H9 (cell line): ENCODE measurements around the gene RAB11FIP4. TPM values are rescaled to one million over a fixed set of nuclear protein-coding genes. Genes with fewer than 3 reads are reported as not detected.
A peak's percentile ranks its signal among the peaks of the same experiment; 100 is the strongest.

Experiments
- DNase-seq: peaks from one replicate; pipeline ENCODE4 v3.0.0-alpha.2; 2017
- H2AFZ ChIP-seq: one replicate; pipeline ENCODE4 v1.6.1; 2013; ENCODE audit warnings: mild to moderate bottlenecking, low read length, control low read depth, moderate library complexity
- H2AK5ac ChIP-seq: 2 replicates; pipeline ENCODE4 v1.6.1; 2013; ENCODE audit warnings: low read length, control low read depth, mixed read lengths; ENCODE audit not compliant: insufficient read length
- H2BK120ac ChIP-seq: one replicate; pipeline ENCODE4 v1.6.1; 2013; ENCODE audit warnings: low read depth, mild to moderate bottlenecking, low read length, control low read depth, inconsistent platforms; ENCODE audit not compliant: poor library complexity, severe bottlenecking
- H2BK12ac ChIP-seq: 2 replicates; pipeline ENCODE4 v1.6.1; 2013; ENCODE audit warnings: low read length, control low read depth, mixed read lengths, low read depth; ENCODE audit not compliant: insufficient read length
- H2BK15ac ChIP-seq: 2 replicates; pipeline ENCODE4 v1.6.1; 2013; ENCODE audit warnings: low read depth, low read length, control low read depth
- H2BK20ac ChIP-seq: one replicate; pipeline ENCODE4 v1.6.1; 2013; ENCODE audit warnings: low read depth, mild to moderate bottlenecking, low read length, control low read depth, inconsistent platforms; ENCODE audit not compliant: poor library complexity, severe bottlenecking
- H2BK5ac ChIP-seq: 2 replicates; pipeline ENCODE4 v1.6.1; 2013; ENCODE audit warnings: low read length, control low read depth, mixed read lengths; ENCODE audit not compliant: insufficient read length
- H3K14ac ChIP-seq: 2 replicates; pipeline ENCODE4 v1.6.1; 2013; ENCODE audit warnings: low read length, control low read depth; ENCODE audit not compliant: insufficient read depth
- H3K18ac ChIP-seq: 2 replicates; pipeline ENCODE4 v1.6.1; 2013; ENCODE audit warnings: low read depth, mild to moderate bottlenecking, mixed read lengths, low read length, control low read depth; ENCODE audit not compliant: insufficient read length
- H3K23ac ChIP-seq: 2 replicates; pipeline ENCODE4 v1.6.1; 2013; ENCODE audit warnings: low read length, control low read depth, mixed read lengths, low read depth; ENCODE audit not compliant: insufficient read length
- H3K23me2 ChIP-seq: 2 replicates; pipeline ENCODE4 v1.6.1; 2013; ENCODE audit warnings: low read depth, mild to moderate bottlenecking, mixed read lengths, low read length, control low read depth; ENCODE audit not compliant: insufficient read length, poor library complexity, severe bottlenecking
- H3K27ac ChIP-seq: 2 replicates; pipeline ENCODE4 v1.5.1; 2013; ENCODE audit warnings: low read length, control low read depth, mixed read lengths, low read depth; ENCODE audit not compliant: insufficient read length
- H3K27me3 ChIP-seq: 2 replicates; pipeline ENCODE4 v1.6.1; 2013; ENCODE audit warnings: low read length, control low read depth, inconsistent platforms; ENCODE audit not compliant: insufficient read depth
- H3K4ac ChIP-seq: 2 replicates; pipeline ENCODE4 v1.6.1; 2013; ENCODE audit warnings: low read depth, mild to moderate bottlenecking, control low read depth, inconsistent platforms, low read length, moderate library complexity
- H3K4me1 ChIP-seq: 2 replicates; pipeline ENCODE4 v1.6.1; 2013; ENCODE audit warnings: low read length, control low read depth, inconsistent platforms; ENCODE audit not compliant: insufficient read depth
- H3K4me2 ChIP-seq: 2 replicates; pipeline ENCODE4 v1.6.1; 2013; ENCODE audit warnings: low read length, control low read depth, mixed read lengths; ENCODE audit not compliant: insufficient read length, insufficient read depth
- H3K56ac ChIP-seq: 2 replicates; pipeline ENCODE4 v1.6.1; 2013; ENCODE audit warnings: low read depth, mild to moderate bottlenecking, mixed read lengths, low read length, control low read depth; ENCODE audit not compliant: insufficient read length
- H3K79me1 ChIP-seq: 2 replicates; pipeline ENCODE4 v1.6.1; 2013; ENCODE audit warnings: low read depth, mild to moderate bottlenecking, moderate library complexity, low read length, control low read depth, inconsistent platforms; ENCODE audit not compliant: insufficient read depth, poor library complexity, severe bottlenecking
- H3K79me2 ChIP-seq: 2 replicates; pipeline ENCODE4 v1.6.1; 2013; ENCODE audit warnings: low read length, control low read depth, inconsistent platforms; ENCODE audit not compliant: insufficient read depth
- H3K9ac ChIP-seq: 2 replicates; pipeline ENCODE4 v1.6.1; 2013; ENCODE audit warnings: low read length, control low read depth, mixed read lengths; ENCODE audit not compliant: insufficient read length; ENCODE audit errors: extremely low read depth
- H3K9me3 ChIP-seq: one replicate; pipeline ENCODE4 v1.6.1; 2013; ENCODE audit warnings: low read depth, low read length, inconsistent platforms; ENCODE audit not compliant: control insufficient read depth
- H3T11ph ChIP-seq: one replicate; pipeline ENCODE4 v1.6.1; 2013; ENCODE audit warnings: mild to moderate bottlenecking, low read length, control low read depth, inconsistent platforms
- H4K20me1 ChIP-seq: one replicate; pipeline ENCODE4 v1.6.1; 2013; ENCODE audit not compliant: control insufficient read depth, insufficient read length, insufficient read depth
- H4K5ac ChIP-seq: 2 replicates; pipeline ENCODE4 v1.6.1; 2013; ENCODE audit warnings: low read depth, mild to moderate bottlenecking, mixed read lengths, low read length, control low read depth; ENCODE audit not compliant: insufficient read length
- H4K8ac ChIP-seq: replicated peaks from 2 replicates; pipeline ENCODE4 v1.6.1; 2013; ENCODE audit warnings: low read length, control low read depth, mixed read lengths, low read depth; ENCODE audit not compliant: insufficient read length
- H4K91ac ChIP-seq: 2 replicates; pipeline ENCODE4 v1.6.1; 2013; ENCODE audit warnings: low read depth, mild to moderate bottlenecking, moderate library complexity, mixed read lengths, low read length, control low read depth; ENCODE audit not compliant: insufficient read length
- H3K27ac Mint-ChIP-seq, 3 experiments: 2 replicates in 2 of 3; 3 replicates in 1 of 3; pipeline ENCODE4 v1.8.0; 2020 to 2021; ENCODE audit warnings: mixed read lengths in 3 of 3, mild to moderate bottlenecking in 1 of 3, moderate library complexity in 1 of 3
- H3K27me3 Mint-ChIP-seq: 2 replicates; pipeline ENCODE4 v1.8.0; 2021; ENCODE audit warnings: low read depth, mild to moderate bottlenecking, moderate library complexity, mixed read lengths
- H3K36me3 Mint-ChIP-seq, 3 experiments: 2 replicates in 2 of 3; 3 replicates in 1 of 3; pipeline ENCODE4 v1.8.0; 2020 to 2021; ENCODE audit warnings: low read depth in 3 of 3, mixed read lengths in 3 of 3; ENCODE audit not compliant: insufficient read depth in 1 of 3
- H3K4me1 Mint-ChIP-seq, 2 experiments: 2 replicates each; pipeline ENCODE4 v1.8.0; 2020; ENCODE audit warnings: mixed read lengths in 2 of 2
- H3K4me3 Mint-ChIP-seq, 2 experiments: 2 replicates in 1 of 2; 3 replicates in 1 of 2; pipeline ENCODE4 v1.8.0; 2020 to 2021; ENCODE audit warnings: mild to moderate bottlenecking in 2 of 2, mixed read lengths in 2 of 2, moderate library complexity in 1 of 2
- H3K9me3 Mint-ChIP-seq, 2 experiments: 2 replicates in 1 of 2; 3 replicates in 1 of 2; pipeline ENCODE4 v1.8.0; 2020; ENCODE audit warnings: mild to moderate bottlenecking in 2 of 2, mixed read lengths in 2 of 2, moderate library complexity in 1 of 2
- WGBS: extraction: QIAGEN DNeasy Blood & Tissue Kit; methylation state at CpG from one replicate; pipeline ENCODE4 v1.1.7; 2013; ENCODE audit warnings: missing lambda C conversion rate, low lambda C conversion rate, mixed read lengths; ENCODE audit not compliant: insufficient read length; ENCODE audit errors: extremely low coverage; 5-methylcytosine and 5-hydroxymethylcytosine counted together
- total RNA-seq: library from RNA; stranded (reverse); gene quantifications from 2 replicates; pipeline ENCODE4 v1.2.1, GENCODE V29; 2021
- TF ChIP-seq, protein P1 (sequence below): fragments of 200-600 bp; sonication (generic); conservative IDR thresholded peaks from 3 replicates; pipeline ENCODE4 v1.8.0; 2021; ENCODE audit warnings: antibody characterized with exemption, mild to moderate bottlenecking

RAB11FIP4 gene
- total RNA-seq, 1 experiment from 2014 or later = 25.7 TPM

- no peak for DNase-seq
- Histone ChIP-seq H3K18ac (no peak overlapping the region), H3K79me2 (no peaks in the 10 kb centered on the region), H3K23me2 (no peaks in the 10 kb centered on the region), H4K5ac (no peak overlapping the region), H3K27me3 (no peaks in the 10 kb centered on the region), H2AK5ac (no peak overlapping the region), H2BK5ac (no peak overlapping the region), H4K20me1 (no peaks in the 10 kb centered on the region), H3K4ac (no peak overlapping the region), H4K91ac (no peak overlapping the region), H3T11ph (no peak overlapping the region), H3K14ac (no peak overlapping the region), H2BK12ac (no peak overlapping the region), H3K79me1 (no peaks in the 10 kb centered on the region), H3K9me3 (no peaks in the 10 kb centered on the region), H3K9ac (no peak overlapping the region), H3K4me1 (no peaks in the 10 kb centered on the region), H3K56ac (no peak overlapping the region), H2BK120ac (no peak overlapping the region), H3K23ac (no peak overlapping the region), H2AFZ (no peak overlapping the region), H2BK20ac (no peak overlapping the region), H3K4me2 (no peak overlapping the region), H2BK15ac (no peak overlapping the region), H3K27ac (no peak overlapping the region), H4K8ac (no peak overlapping the region)
- 0 out of 7 replicates have a peak, but pooled peaks cover 0 to 8% (median 0%) of the 10 kb centered on the region in 3 experiments for H3K36me3 Mint-ChIP-seq
- H3K27ac Mint-ChIP-seq = peak overlapping the region; percentile 45 to 95 (median 59); a peak in 6 of 7 replicates
- no peaks in the 10 kb centered on the region for H3K27me3 Mint-ChIP-seq
- TF ChIP-seq, protein P1, sequence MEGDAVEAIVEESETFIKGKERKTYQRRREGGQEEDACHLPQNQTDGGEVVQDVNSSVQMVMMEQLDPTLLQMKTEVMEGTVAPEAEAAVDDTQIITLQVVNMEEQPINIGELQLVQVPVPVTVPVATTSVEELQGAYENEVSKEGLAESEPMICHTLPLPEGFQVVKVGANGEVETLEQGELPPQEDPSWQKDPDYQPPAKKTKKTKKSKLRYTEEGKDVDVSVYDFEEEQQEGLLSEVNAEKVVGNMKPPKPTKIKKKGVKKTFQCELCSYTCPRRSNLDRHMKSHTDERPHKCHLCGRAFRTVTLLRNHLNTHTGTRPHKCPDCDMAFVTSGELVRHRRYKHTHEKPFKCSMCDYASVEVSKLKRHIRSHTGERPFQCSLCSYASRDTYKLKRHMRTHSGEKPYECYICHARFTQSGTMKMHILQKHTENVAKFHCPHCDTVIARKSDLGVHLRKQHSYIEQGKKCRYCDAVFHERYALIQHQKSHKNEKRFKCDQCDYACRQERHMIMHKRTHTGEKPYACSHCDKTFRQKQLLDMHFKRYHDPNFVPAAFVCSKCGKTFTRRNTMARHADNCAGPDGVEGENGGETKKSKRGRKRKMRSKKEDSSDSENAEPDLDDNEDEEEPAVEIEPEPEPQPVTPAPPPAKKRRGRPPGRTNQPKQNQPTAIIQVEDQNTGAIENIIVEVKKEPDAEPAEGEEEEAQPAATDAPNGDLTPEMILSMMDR = no peak
- H3K9me3 Mint-ChIP-seq = peaks cover 2 to 5% of the 10 kb centered on the region in 2 experiments; a peak in 3 of 5 replicates
- WGBS = no CpG with 5 or more reads among the region's 5 CpGs
- peaks cover 33 to 39% of the 10 kb centered on the region in 2 experiments for H3K4me1 Mint-ChIP-seq
- H3K4me3 Mint-ChIP-seq = no peak overlapping the region; a peak in 1 of 5 replicates
Observed at GRCh38 chr17:31456814-31457213, 65.3 kb downstream of the RAB11FIP4 start.
